ENCODE data around the gene UNC5A.
A peak's percentile ranks its signal among the peaks of the same experiment; 100 is the strongest.

The UNC5A gene

GRCh38 chr5:176802116-176802784 lies 8.1 kb upstream of the UNC5A start:
- DNase-seq, result no peak

GRCh38 chr5:176803068-176803942 lies 7.1 kb upstream of the UNC5A start:
- no peak for DNase-seq

GRCh38 chr5:176803943-176804498 lies 6.3 kb upstream of the UNC5A start:
- peak in 1 of 2 donors; percentile 39 for DNase-seq

- no peak for DNase-seq
Measured at GRCh38 chr5:176806137-176806536, 4.2 kb upstream of the UNC5A start.

- no peak for DNase-seq
Measured at GRCh38 chr5:176809544-176810080, 747 bp upstream of the UNC5A start.

- peak in 1 of 2 donors; percentile 23 for DNase-seq
Measured at GRCh38 chr5:176810687-176811501, 535 bp downstream of the UNC5A start.

GRCh38 chr5:176812269-176813259 lies 2.2 kb downstream of the UNC5A start:
- peak in 1 of 2 donors; percentile 37 for DNase-seq

GRCh38 chr5:176813587-176814312 lies 3.4 kb downstream of the UNC5A start:
- DNase-seq, result no peak

- no peak for DNase-seq
Measured at GRCh38 chr5:176814313-176814685, 3.9 kb downstream of the UNC5A start.

- DNase-seq, result no peak
Measured at GRCh38 chr5:176814836-176815438, 4.6 kb downstream of the UNC5A start.

GRCh38 chr5:176816043-176816745 lies 5.8 kb downstream of the UNC5A start:
- no peak for DNase-seq

GRCh38 chr5:176816791-176817347 lies 6.5 kb downstream of the UNC5A start:
- no peak for DNase-seq

- peak in 1 of 2 donors; percentile 25 for DNase-seq
Measured at GRCh38 chr5:176817369-176817840, 7.0 kb downstream of the UNC5A start.

- DNase-seq, result peak; percentile 30 to 37
Measured at GRCh38 chr5:176817841-176818377, 7.5 kb downstream of the UNC5A start.

- no peak for DNase-seq
Measured at GRCh38 chr5:176818391-176819098, 8.2 kb downstream of the UNC5A start.

GRCh38 chr5:176819476-176819875 lies 9.1 kb downstream of the UNC5A start:
- DNase-seq, result no peak

- no peak for DNase-seq
Measured at GRCh38 chr5:176820937-176821336, 10.6 kb downstream of the UNC5A start.

GRCh38 chr5:176821441-176821840 lies 11.1 kb downstream of the UNC5A start:
- no peak for DNase-seq

All from stimulated activated CD4-positive, alpha-beta T cell treated with anti-CD3 and anti-CD28 coated beads, Interleukin-2, amount 100 ng/mL, for 24 hours (primary cell).